Right ventricle myocardium inferior (tissue), 1 donor: ENCODE data around the gene OBSCN. TPM values are rescaled to one million over a fixed set of nuclear protein-coding genes. Genes with fewer than 3 reads are reported as not detected.
"Not testable (repeated sequence)": the region's sequence is repeated elsewhere in the genome, so short reads cannot be mapped to it uniquely, and the experiment has no call there.

ENCODE experiments used
- ATAC-seq: fragments of 200-7000 bp; cut with Tn5 transposase; one replicate; pipeline ENCODE4 v1.9.1; 2020; ENCODE audit warnings: mild to moderate bottlenecking, moderate library complexity
- DNase-seq: peaks from one replicate; pipeline ENCODE4 v3.0.0; 2021; ENCODE audit errors: missing footprints
- intact Hi-C: fragments of 100-400 bp; cut with DNase I; formaldehyde crosslinking; loops from one replicate; pipeline ENCODE4 v1.11.0; 2022
- total RNA-seq: library from RNA; stranded (reverse); fragmentation: NEBNext Ultra II Directional; extraction: Animal tissue kit (Norgen Biotek cat#: 25700); gene quantifications from one replicate; pipeline ENCODE4 v1.2.1, GENCODE V29; 2021
- donor health status: DM: no; HTN: yes; CAD: no; lungs with severe emphysema.

The OBSCN gene
- total RNA-seq, 1 donor from 2014 or later: 275 TPM

- ATAC-seq (no peak), DNase-seq (no peak)
- intact Hi-C loops: no loop called here
Measured at GRCh38 chr1:228265167-228265566, 57.3 kb downstream of the OBSCN start.

GRCh38 chr1:228267962-228268880 lies 60.4 kb downstream of the OBSCN start:
- intact Hi-C loops: no loop called here
- DNase-seq (no peak), ATAC-seq (peak; percentile 81)

GRCh38 chr1:228268881-228269265 lies 61.0 kb downstream of the OBSCN start:
- DNase-seq (no peak), ATAC-seq (no peak)
- intact Hi-C loops: no loop called here

- DNase-seq, ATAC-seq, intact Hi-C loops: not testable (repeated sequence)
Measured at GRCh38 chr1:228269431-228269830, 61.6 kb downstream of the OBSCN start.

GRCh38 chr1:228270032-228270431 lies 62.2 kb downstream of the OBSCN start:
- DNase-seq (no peak), ATAC-seq (no peak)
- intact Hi-C loops: no loop called here

GRCh38 chr1:228271701-228272251 lies 63.9 kb downstream of the OBSCN start:
- DNase-seq (no peak), ATAC-seq (no peak)
- intact Hi-C loops: no loop called here

- intact Hi-C loops: no loop called here
- ATAC-seq: no peak
- DNase-seq: peak; percentile 63
Measured at GRCh38 chr1:228272331-228272791, 64.5 kb downstream of the OBSCN start.

- intact Hi-C loops: no loop called here
- DNase-seq (peak; percentile 56), ATAC-seq (no peak)
Measured at GRCh38 chr1:228272831-228273571, 65.2 kb downstream of the OBSCN start.

- no peak for ATAC-seq
- DNase-seq: peak; percentile 57
- intact Hi-C loops: no loop called here
Measured at GRCh38 chr1:228273720-228274451, 66.0 kb downstream of the OBSCN start.

GRCh38 chr1:228274452-228275178 lies 66.8 kb downstream of the OBSCN start:
- ATAC-seq: no peak
- intact Hi-C loops: no loop called here
- no peak for DNase-seq

- DNase-seq (no peak), ATAC-seq (no peak)
- intact Hi-C loops: no loop called here
Measured at GRCh38 chr1:228275179-228275429, 67.3 kb downstream of the OBSCN start.

GRCh38 chr1:228275430-228276173 lies 67.8 kb downstream of the OBSCN start:
- peak; percentile 92 for DNase-seq
- intact Hi-C loops: no loop called here
- peak; percentile 91 for ATAC-seq

GRCh38 chr1:228276174-228276831 lies 68.5 kb downstream of the OBSCN start:
- intact Hi-C loops: no loop called here
- DNase-seq (no peak), ATAC-seq (no peak)

- ATAC-seq (no peak), DNase-seq (peak; percentile 56)
- intact Hi-C loops: no loop called here
Measured at GRCh38 chr1:228276901-228277490, 69.2 kb downstream of the OBSCN start.

GRCh38 chr1:228277491-228278431 lies 69.9 kb downstream of the OBSCN start:
- ATAC-seq (no peak), DNase-seq (peak; percentile 66)
- intact Hi-C loops: no loop called here

- ATAC-seq: no peak
Measured at GRCh38 chr1:228278432-228278941, 70.6 kb downstream of the OBSCN start.

More at GRCh38 chr1:228278432-228278941, 70.6 kb downstream of the OBSCN start:
- DNase-seq: peak; percentile 46
- intact Hi-C loops: no loop called here
